AG04449 (cell line): Measurements from ENCODE around the gene FN3K.

Source experiments
- CTCF ChIA-PET: fragments of 350-600 bp; formaldehyde crosslinking; extraction: SDS; loops from one replicate; lab custom pipeline; 2021; ENCODE audit warnings: antibody characterized with exemption; lab: Yijun Ruan, JAX
- POLR2A ChIA-PET: fragments of 400-600, 350-600 bp; formaldehyde crosslinking; extraction: SDS; loops from one replicate; lab custom pipeline; 2020; ENCODE audit warnings: antibody characterized with exemption, inconsistent platforms; lab: Yijun Ruan, JAX
- DNase-seq: peaks from one replicate; pipeline ENCODE4 v3.0.0-alpha.2; 2010; ENCODE audit warnings: low read depth, low spot score
- H3K4me3 ChIP-seq: 2 replicates; pipeline ENCODE4 v1.5.1; 2011; ENCODE audit warnings: low read depth, mild to moderate bottlenecking, control low read depth, low read length
- TF ChIP-seq, protein P1 (sequence below): IDR thresholded peaks from one replicate; pipeline ENCODE4 v1.5.1; 2011; ENCODE audit warnings: mild to moderate bottlenecking, moderate library complexity, low read length, control low read depth, inconsistent platforms; ENCODE audit not compliant: insufficient read depth; ENCODE audit errors: missing control alignments

FN3K gene

DNA sequence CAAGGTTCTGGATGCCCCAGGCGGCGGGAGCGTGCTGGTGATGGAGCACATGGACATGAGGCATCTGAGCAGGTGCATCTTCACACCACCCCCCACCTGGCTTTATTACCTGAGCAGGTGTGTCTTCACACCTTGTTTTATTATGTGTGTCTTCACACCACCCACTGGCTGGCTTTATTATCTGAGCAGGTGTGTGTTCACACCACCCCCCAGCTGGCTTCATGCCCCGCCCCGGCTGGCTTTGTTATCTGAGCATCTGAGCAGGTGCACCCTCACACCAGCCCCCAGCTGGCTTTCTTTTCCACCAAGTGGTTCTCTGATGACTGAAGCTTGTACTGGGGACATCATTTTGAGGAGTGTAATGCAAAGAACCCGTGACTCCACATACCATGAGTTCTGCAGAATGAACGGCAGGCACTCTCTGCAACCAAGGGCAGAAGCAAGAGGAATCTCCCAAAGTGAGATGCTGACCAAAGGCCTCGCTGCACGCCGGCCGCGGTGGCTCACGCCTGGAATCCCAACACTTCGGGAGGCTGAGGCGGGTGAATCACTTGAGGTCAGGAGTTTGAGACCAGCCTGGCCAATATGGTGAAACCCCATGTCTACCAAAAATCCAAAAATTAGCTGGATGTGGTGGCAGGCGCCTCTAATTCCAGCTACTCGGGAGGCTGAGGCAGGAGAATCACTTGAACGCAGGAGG, 16.3 kb upstream of the FN3K start:
- TF ChIP-seq, protein P1, sequence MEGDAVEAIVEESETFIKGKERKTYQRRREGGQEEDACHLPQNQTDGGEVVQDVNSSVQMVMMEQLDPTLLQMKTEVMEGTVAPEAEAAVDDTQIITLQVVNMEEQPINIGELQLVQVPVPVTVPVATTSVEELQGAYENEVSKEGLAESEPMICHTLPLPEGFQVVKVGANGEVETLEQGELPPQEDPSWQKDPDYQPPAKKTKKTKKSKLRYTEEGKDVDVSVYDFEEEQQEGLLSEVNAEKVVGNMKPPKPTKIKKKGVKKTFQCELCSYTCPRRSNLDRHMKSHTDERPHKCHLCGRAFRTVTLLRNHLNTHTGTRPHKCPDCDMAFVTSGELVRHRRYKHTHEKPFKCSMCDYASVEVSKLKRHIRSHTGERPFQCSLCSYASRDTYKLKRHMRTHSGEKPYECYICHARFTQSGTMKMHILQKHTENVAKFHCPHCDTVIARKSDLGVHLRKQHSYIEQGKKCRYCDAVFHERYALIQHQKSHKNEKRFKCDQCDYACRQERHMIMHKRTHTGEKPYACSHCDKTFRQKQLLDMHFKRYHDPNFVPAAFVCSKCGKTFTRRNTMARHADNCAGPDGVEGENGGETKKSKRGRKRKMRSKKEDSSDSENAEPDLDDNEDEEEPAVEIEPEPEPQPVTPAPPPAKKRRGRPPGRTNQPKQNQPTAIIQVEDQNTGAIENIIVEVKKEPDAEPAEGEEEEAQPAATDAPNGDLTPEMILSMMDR = no peak
- CTCF ChIA-PET = interaction anchor here (0.7 kb wide), 1 partner anchor 63 kb away, joined by 3 read pairs; no protein-coding TSS in a partner anchor
- POLR2A ChIA-PET = no interaction called here
- H3K4me3 ChIP-seq = no peak overlapping the region
- DNase-seq = no peak

GRCh38 chr17:82720204-82720603, 15.2 kb upstream of the FN3K start:
- no peak for DNase-seq
- no peak overlapping the region for H3K4me3 ChIP-seq
- ChIA-PET CTCF (no interaction called here), POLR2A (no interaction called here)
- TF ChIP-seq, protein P1 = no peak

- H3K4me3 ChIP-seq = no peak overlapping the region
- DNase-seq = no peak
- TF ChIP-seq, protein P1 = no peak
- ChIA-PET POLR2A (interaction anchor here (0.7 kb wide), 1 partner anchor 10 kb away, joined by 3 read pairs; no protein-coding TSS in a partner anchor), CTCF (no interaction called here)
Measured at GRCh38 chr17:82722341-82723013, 12.9 kb upstream of the FN3K start.

DNA sequence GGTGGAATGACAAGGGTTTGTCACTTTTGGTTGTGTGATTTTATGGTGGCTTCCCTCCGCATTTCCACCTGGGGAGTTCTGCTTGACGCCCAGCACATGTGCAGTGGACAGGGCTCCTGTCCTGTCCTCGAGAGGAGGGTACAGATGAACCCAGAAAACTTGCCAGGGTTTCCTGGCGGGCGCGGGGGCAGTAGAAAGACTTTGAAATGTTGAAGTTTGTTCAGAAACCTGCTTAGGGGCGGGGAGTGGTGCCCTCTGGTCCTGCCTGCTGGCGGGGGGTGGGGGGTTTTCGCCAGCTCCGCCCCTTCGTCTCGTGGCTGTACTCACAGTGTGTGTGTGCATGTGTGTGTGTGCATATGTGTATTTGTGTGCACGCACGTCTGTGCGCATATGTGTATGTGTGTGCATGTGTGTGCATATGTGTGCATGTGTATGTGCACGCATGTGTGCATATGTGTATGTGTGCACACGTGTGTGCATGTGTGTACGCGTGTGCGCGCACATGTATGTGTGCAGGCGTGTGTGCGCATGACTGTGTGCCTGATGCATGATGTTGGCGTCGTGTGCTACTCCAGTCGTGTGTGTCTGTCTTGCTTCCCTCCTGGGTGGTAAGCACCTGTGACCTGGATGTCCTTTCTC, 12.1 kb upstream of the FN3K start:
- TF ChIP-seq, protein P1 = no peak
- ChIA-PET CTCF (no interaction called here), POLR2A (no interaction called here)
- DNase-seq = no peak
- H3K4me3 ChIP-seq = no peak overlapping the region

- POLR2A ChIA-PET = no interaction called here
- TF ChIP-seq, protein P1 = no peak
- H3K4me3 ChIP-seq = no peak overlapping the region
- no peak for DNase-seq
- CTCF ChIA-PET = no interaction called here
Measured at GRCh38 chr17:82726427-82726826, 9.0 kb upstream of the FN3K start.
